ENCODE measurements around the gene AFTPH. TPM values are rescaled to one million over a fixed set of nuclear protein-coding genes. Genes with fewer than 3 reads are reported as not detected.

AFTPH gene
- total RNA-seq, 1 donor from 2014 or later: 11.3 TPM

- intact Hi-C loops (cut with micrococcal nuclease): no loop called here
- Histone ChIP-seq H3K4me3 (peak overlapping the region; percentile 77), H3K4me1 (peaks cover 25% of the 10 kb centered on the region), H3K27me3 (ENCODE audit: low read depth) (no peaks in the 10 kb centered on the region), H3K9me3 (replicated peaks) (no peaks in the 10 kb centered on the region), H3K27ac (replicated peaks) (peak overlapping the region; percentile 82), H3K36me3 (no peaks in the 10 kb centered on the region)
- TF ChIP-seq CTCF (IDR thresholded peaks at IDR 0.05; ENCODE audit: borderline replicate concordance): no peak
- no peak for DNase-seq
Observed at GRCh38 chr2:64609942-64610281, 85.8 kb downstream of the AFTPH start.

- Histone ChIP-seq H3K36me3 (no peaks in the 10 kb centered on the region), H3K4me1 (peaks cover 25% of the 10 kb centered on the region), H3K4me3 (no peak overlapping the region), H3K27ac (replicated peaks) (no peak overlapping the region), H3K9me3 (replicated peaks) (no peaks in the 10 kb centered on the region), H3K27me3 (ENCODE audit: low read depth) (no peaks in the 10 kb centered on the region)
- DNase-seq: no peak
- no peak for TF ChIP-seq CTCF (IDR thresholded peaks at IDR 0.05; ENCODE audit: borderline replicate concordance)
- intact Hi-C loops (cut with micrococcal nuclease): no loop called here
Observed at GRCh38 chr2:64610316-64610855, 86.3 kb downstream of the AFTPH start.

GRCh38 chr2:64612575-64613195, 88.6 kb downstream of the AFTPH start:
- Histone ChIP-seq H3K27me3 (ENCODE audit: low read depth) (no peaks in the 10 kb centered on the region), H3K27ac (replicated peaks) (no peak overlapping the region), H3K4me1 (peaks cover 20% of the 10 kb centered on the region), H3K9me3 (replicated peaks) (no peaks in the 10 kb centered on the region), H3K36me3 (no peaks in the 10 kb centered on the region), H3K4me3 (no peak overlapping the region)
- no peak for TF ChIP-seq CTCF (IDR thresholded peaks at IDR 0.05; ENCODE audit: borderline replicate concordance)
- intact Hi-C loops (cut with micrococcal nuclease): no loop called here
- DNase-seq: no peak

GRCh38 chr2:64613276-64613675, 89.1 kb downstream of the AFTPH start:
- Histone ChIP-seq H3K4me1 (peaks cover 15% of the 10 kb centered on the region), H3K9me3 (replicated peaks) (no peaks in the 10 kb centered on the region), H3K4me3 (no peak overlapping the region), H3K27me3 (ENCODE audit: low read depth) (no peaks in the 10 kb centered on the region), H3K27ac (replicated peaks) (no peak overlapping the region), H3K36me3 (no peaks in the 10 kb centered on the region)
- no peak for TF ChIP-seq CTCF (IDR thresholded peaks at IDR 0.05; ENCODE audit: borderline replicate concordance)
- DNase-seq: no peak
- intact Hi-C loops (cut with micrococcal nuclease): no loop called here

- Histone ChIP-seq H3K9me3 (replicated peaks) (no peaks in the 10 kb centered on the region), H3K4me1 (no peaks in the 10 kb centered on the region), H3K27me3 (ENCODE audit: low read depth) (no peaks in the 10 kb centered on the region), H3K27ac (replicated peaks) (no peak overlapping the region), H3K36me3 (no peaks in the 10 kb centered on the region), H3K4me3 (no peak overlapping the region)
- intact Hi-C loops (cut with micrococcal nuclease): no loop called here
- DNase-seq: no peak
- TF ChIP-seq CTCF (IDR thresholded peaks at IDR 0.05; ENCODE audit: borderline replicate concordance): no peak
Observed at GRCh38 chr2:64615192-64615763, 91.2 kb downstream of the AFTPH start.
